GM12891 (cell line): ENCODE data around the gene DYNLRB1.

ENCODE experiments used
- PAX5 ChIP-seq: IDR thresholded peaks from 2 replicates; pipeline ENCODE4 v1.6.1; 2011; ENCODE audit warnings: low read length, moderate library complexity, mild to moderate bottlenecking; ENCODE audit not compliant: insufficient read depth, severe bottlenecking
- POLR2A ChIP-seq: IDR thresholded peaks from 2 replicates; pipeline ENCODE4 v1.6.1; 2011; ENCODE audit warnings: low read depth, low read length, control low read depth
- POLR2AphosphoS5 ChIP-seq: IDR thresholded peaks from 2 replicates; pipeline ENCODE4 v1.6.1; 2011; ENCODE audit warnings: low read depth, low read length, control low read depth
- POU2F2 ChIP-seq: IDR thresholded peaks from 2 replicates; pipeline ENCODE4 v1.6.1; 2011; ENCODE audit warnings: low read depth, mild to moderate bottlenecking, control low read depth, low read length, moderate library complexity
- TAF1 ChIP-seq: IDR thresholded peaks from 2 replicates; pipeline ENCODE4 v1.6.1; 2011; ENCODE audit warnings: low read depth, low read length, control low read depth

DNA sequence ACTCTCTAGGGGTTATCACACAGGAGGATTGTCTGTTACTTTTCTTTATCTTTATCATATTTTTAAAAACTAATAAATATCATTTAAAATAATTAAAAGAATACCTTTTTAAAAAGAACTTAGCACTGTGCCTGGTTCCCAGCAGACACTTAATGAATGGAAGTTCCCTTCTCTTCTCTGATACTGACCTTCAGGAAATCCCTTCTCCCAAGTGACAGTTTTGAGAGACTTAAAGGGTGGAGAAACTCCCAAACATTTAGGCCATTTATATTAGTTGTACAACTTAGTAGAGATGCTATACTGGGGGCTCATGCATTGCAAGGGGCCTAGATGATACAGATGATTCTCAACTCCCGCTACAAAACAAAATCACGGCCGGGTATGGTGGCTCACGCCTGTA, 60.8 kb downstream of the DYNLRB1 start:
- TF ChIP-seq POLR2A (no peak), POLR2AphosphoS5 (no peak), PAX5 (no peak), TAF1 (no peak), POU2F2 (no peak)
